Activated T-cell treated with anti-CD3 and anti-CD28 coated beads, Interleukin-2, amount 50 U/mL, for 4 hours (primary cell): ENCODE data around the gene KIF13A. TPM values are rescaled to one million over a fixed set of nuclear protein-coding genes. Genes with fewer than 3 reads are reported as not detected.
"Not testable (repeated sequence)": the region's sequence is repeated elsewhere in the genome, so short reads cannot be mapped to it uniquely, and the experiment has no call there.

Source experiments
- ATAC-seq, 2 donors: fragments of 200-7000 bp; cut with Tn5 transposase; one replicate each; pipeline ENCODE4 v1.10.0; 2021
- DNase-seq: peaks from one replicate; pipeline ENCODE4 v3.0.0-alpha.2; 2020
- H3K27me3 Mint-ChIP-seq: one replicate; pipeline ENCODE4 v1.8.0; 2021; ENCODE audit warnings: low read depth, mixed read lengths
- H3K36me3 Mint-ChIP-seq: one replicate; pipeline ENCODE4 v1.8.0; 2022; ENCODE audit warnings: mixed read lengths; ENCODE audit not compliant: insufficient read depth
- H3K4me1 Mint-ChIP-seq: one replicate; pipeline ENCODE4 v1.8.0; 2021; ENCODE audit warnings: low read depth, mixed read lengths
- H3K4me3 Mint-ChIP-seq: one replicate; pipeline ENCODE4 v1.8.0; 2021; ENCODE audit warnings: mild to moderate bottlenecking, moderate library complexity, mixed read lengths
- H3K9me3 Mint-ChIP-seq: one replicate; pipeline ENCODE4 v1.8.0; 2021; ENCODE audit warnings: mixed read lengths
- total RNA-seq, 3 donors: library from RNA; stranded (reverse); gene quantifications; one replicate each; pipeline ENCODE4 v1.2.1, GENCODE V29; 2021

KIF13A gene
- total RNA-seq, 3 donors from 2014 or later = 0.29 to 0.63 (median 0.43) TPM

GRCh38 chr6:17863901-17864754 lies 123.3 kb downstream of the KIF13A start:
- H3K4me1 Mint-ChIP-seq = no peaks in the 10 kb centered on the region
- no peak overlapping the region for H3K4me3 Mint-ChIP-seq
- no peaks in the 10 kb centered on the region for H3K9me3 Mint-ChIP-seq
- DNase-seq (no peak), ATAC-seq (no peak)
- H3K36me3 Mint-ChIP-seq = no peaks in the 10 kb centered on the region
- H3K27me3 Mint-ChIP-seq = peaks cover 5% of the 10 kb centered on the region

GRCh38 chr6:17861361-17861760 lies 126.1 kb downstream of the KIF13A start:
- H3K36me3 Mint-ChIP-seq = no peaks in the 10 kb centered on the region
- peaks cover 7% of the 10 kb centered on the region for H3K27me3 Mint-ChIP-seq
- ATAC-seq = no peak
- H3K9me3 Mint-ChIP-seq = no peaks in the 10 kb centered on the region
- DNase-seq = no peak
- H3K4me3 Mint-ChIP-seq = no peak overlapping the region
- no peaks in the 10 kb centered on the region for H3K4me1 Mint-ChIP-seq

GRCh38 chr6:17859846-17860245 lies 127.6 kb downstream of the KIF13A start:
- no peak for DNase-seq
- ATAC-seq = no peak

GRCh38 chr6:17858584-17858983 lies 128.9 kb downstream of the KIF13A start:
- no peak for ATAC-seq
- Mint-ChIP-seq H3K36me3 (no peaks in the 10 kb centered on the region), H3K27me3 (peaks cover 2% of the 10 kb centered on the region), H3K4me3 (no peak overlapping the region), H3K9me3 (no peaks in the 10 kb centered on the region), H3K4me1 (no peaks in the 10 kb centered on the region)
- DNase-seq = no peak

More at GRCh38 chr6:17859846-17860245, 127.6 kb downstream of the KIF13A start:
- H3K4me1 Mint-ChIP-seq = no peaks in the 10 kb centered on the region
- H3K27me3 Mint-ChIP-seq = peaks cover 2% of the 10 kb centered on the region
- H3K9me3 Mint-ChIP-seq = no peaks in the 10 kb centered on the region
- no peak overlapping the region for H3K4me3 Mint-ChIP-seq
- H3K36me3 Mint-ChIP-seq = no peaks in the 10 kb centered on the region

GRCh38 chr6:17857188-17857587 lies 130.2 kb downstream of the KIF13A start:
- H3K27me3 Mint-ChIP-seq, ATAC-seq, DNase-seq, H3K4me1 Mint-ChIP-seq, H3K36me3 Mint-ChIP-seq, H3K4me3 Mint-ChIP-seq, H3K9me3 Mint-ChIP-seq: not testable (repeated sequence)

GRCh38 chr6:17856306-17856705 lies 131.1 kb downstream of the KIF13A start:
- H3K9me3 Mint-ChIP-seq = no peaks in the 10 kb centered on the region
- no peak for DNase-seq
- no peak for ATAC-seq
- no peaks in the 10 kb centered on the region for H3K36me3 Mint-ChIP-seq
- H3K4me1 Mint-ChIP-seq = no peaks in the 10 kb centered on the region
- H3K4me3 Mint-ChIP-seq = no peak overlapping the region
- H3K27me3 Mint-ChIP-seq = peaks cover 2% of the 10 kb centered on the region

- Mint-ChIP-seq H3K27me3 (peaks cover 2% of the 10 kb centered on the region), H3K9me3 (no peaks in the 10 kb centered on the region), H3K4me1 (no peaks in the 10 kb centered on the region), H3K4me3 (no peak overlapping the region), H3K36me3 (no peaks in the 10 kb centered on the region)
- DNase-seq (no peak), ATAC-seq (no peak)
Observed at GRCh38 chr6:17855381-17855780, 132.1 kb downstream of the KIF13A start.

GRCh38 chr6:17853533-17853932 lies 133.9 kb downstream of the KIF13A start:
- no peaks in the 10 kb centered on the region for H3K36me3 Mint-ChIP-seq
- ATAC-seq = no peak
- no peaks in the 10 kb centered on the region for H3K9me3 Mint-ChIP-seq
- no peak overlapping the region for H3K4me3 Mint-ChIP-seq
- no peak for DNase-seq
- peaks cover 7% of the 10 kb centered on the region for H3K27me3 Mint-ChIP-seq
- no peaks in the 10 kb centered on the region for H3K4me1 Mint-ChIP-seq

GRCh38 chr6:17851720-17852161 lies 135.7 kb downstream of the KIF13A start:
- H3K27me3 Mint-ChIP-seq = peaks cover 8% of the 10 kb centered on the region
- ATAC-seq (no peak), DNase-seq (no peak)
- H3K9me3 Mint-ChIP-seq = no peaks in the 10 kb centered on the region
- no peaks in the 10 kb centered on the region for H3K36me3 Mint-ChIP-seq
- H3K4me3 Mint-ChIP-seq = no peak overlapping the region
- no peaks in the 10 kb centered on the region for H3K4me1 Mint-ChIP-seq

GRCh38 chr6:17851001-17851719 lies 136.3 kb downstream of the KIF13A start:
- H3K4me3 Mint-ChIP-seq = no peak overlapping the region
- no peaks in the 10 kb centered on the region for H3K36me3 Mint-ChIP-seq
- no peaks in the 10 kb centered on the region for H3K9me3 Mint-ChIP-seq
- H3K4me1 Mint-ChIP-seq = no peaks in the 10 kb centered on the region
- H3K27me3 Mint-ChIP-seq = peaks cover 8% of the 10 kb centered on the region
- ATAC-seq (no peak), DNase-seq (no peak)

GRCh38 chr6:17850281-17850680 lies 137.2 kb downstream of the KIF13A start:
- ATAC-seq (no peak), DNase-seq (no peak)
- no peak overlapping the region for H3K4me3 Mint-ChIP-seq
- H3K27me3 Mint-ChIP-seq = peaks cover 8% of the 10 kb centered on the region
- no peaks in the 10 kb centered on the region for H3K9me3 Mint-ChIP-seq
- H3K4me1 Mint-ChIP-seq = no peaks in the 10 kb centered on the region
- no peaks in the 10 kb centered on the region for H3K36me3 Mint-ChIP-seq

GRCh38 chr6:17847203-17847760 lies 140.2 kb downstream of the KIF13A start:
- ATAC-seq (no peak), DNase-seq (no peak)
- no peaks in the 10 kb centered on the region for H3K36me3 Mint-ChIP-seq
- H3K4me3 Mint-ChIP-seq = no peak overlapping the region
- H3K27me3 Mint-ChIP-seq = peaks cover 16% of the 10 kb centered on the region
- no peaks in the 10 kb centered on the region for H3K4me1 Mint-ChIP-seq
- no peaks in the 10 kb centered on the region for H3K9me3 Mint-ChIP-seq

- Mint-ChIP-seq H3K4me3 (no peak overlapping the region), H3K9me3 (no peaks in the 10 kb centered on the region), H3K36me3 (no peaks in the 10 kb centered on the region), H3K27me3 (peaks cover 16% of the 10 kb centered on the region), H3K4me1 (no peaks in the 10 kb centered on the region)
- DNase-seq = no peak
- no peak for ATAC-seq
Observed at GRCh38 chr6:17846762-17847161, 140.7 kb downstream of the KIF13A start.

- ATAC-seq (no peak), DNase-seq (no peak)
- peaks cover 16% of the 10 kb centered on the region for H3K27me3 Mint-ChIP-seq
- H3K9me3 Mint-ChIP-seq = no peaks in the 10 kb centered on the region
- H3K4me1 Mint-ChIP-seq = no peaks in the 10 kb centered on the region
- H3K36me3 Mint-ChIP-seq = no peaks in the 10 kb centered on the region
- H3K4me3 Mint-ChIP-seq = no peak overlapping the region
Observed at GRCh38 chr6:17845598-17845997, 141.8 kb downstream of the KIF13A start.
